GM18861 (cell line): ENCODE measurements around the gene TP73.

ENCODE experiments used
- ATAC-seq: cut with Tn5 transposase; IDR thresholded peaks from one replicate; pipeline ENCODE4 v1.9.1; 2021; ENCODE audit not compliant: unreplicated experiment

TP73 gene

DNA sequence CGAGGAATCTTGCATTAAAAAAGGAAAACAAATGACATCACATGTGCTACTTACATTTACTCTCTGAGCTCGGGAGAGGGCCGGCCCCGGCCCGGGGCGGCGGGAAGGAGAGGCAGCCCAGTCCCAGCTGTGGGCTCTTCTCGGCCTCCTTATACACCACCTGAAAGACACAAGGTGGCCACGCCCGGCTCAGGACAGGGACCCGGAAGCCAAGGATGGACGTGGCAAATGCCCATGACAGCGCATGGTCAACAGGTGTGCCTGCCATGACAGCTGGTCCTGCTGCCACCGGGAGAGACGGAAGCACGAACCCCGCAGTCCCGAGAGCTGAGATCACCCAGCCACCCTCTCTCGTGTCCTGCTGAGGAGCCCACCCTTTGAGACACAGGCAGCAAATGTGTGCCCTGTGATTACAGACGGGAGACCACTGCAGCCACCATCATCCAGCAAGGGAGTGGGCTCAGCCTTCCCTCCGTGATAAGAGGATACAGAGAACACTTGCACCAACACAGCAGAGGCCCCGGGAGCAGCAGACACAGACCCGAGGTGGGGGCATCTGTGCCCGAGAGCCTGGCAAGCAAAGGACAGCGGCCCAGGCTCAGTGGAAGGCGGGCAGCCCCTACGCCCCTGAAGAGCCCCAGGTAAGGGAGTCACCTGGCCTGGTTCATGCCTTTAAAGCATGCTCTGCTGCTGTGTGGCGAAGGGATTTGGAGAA is 18.8 kb upstream of the TP73 start:
- ATAC-seq, result no peak

DNA sequence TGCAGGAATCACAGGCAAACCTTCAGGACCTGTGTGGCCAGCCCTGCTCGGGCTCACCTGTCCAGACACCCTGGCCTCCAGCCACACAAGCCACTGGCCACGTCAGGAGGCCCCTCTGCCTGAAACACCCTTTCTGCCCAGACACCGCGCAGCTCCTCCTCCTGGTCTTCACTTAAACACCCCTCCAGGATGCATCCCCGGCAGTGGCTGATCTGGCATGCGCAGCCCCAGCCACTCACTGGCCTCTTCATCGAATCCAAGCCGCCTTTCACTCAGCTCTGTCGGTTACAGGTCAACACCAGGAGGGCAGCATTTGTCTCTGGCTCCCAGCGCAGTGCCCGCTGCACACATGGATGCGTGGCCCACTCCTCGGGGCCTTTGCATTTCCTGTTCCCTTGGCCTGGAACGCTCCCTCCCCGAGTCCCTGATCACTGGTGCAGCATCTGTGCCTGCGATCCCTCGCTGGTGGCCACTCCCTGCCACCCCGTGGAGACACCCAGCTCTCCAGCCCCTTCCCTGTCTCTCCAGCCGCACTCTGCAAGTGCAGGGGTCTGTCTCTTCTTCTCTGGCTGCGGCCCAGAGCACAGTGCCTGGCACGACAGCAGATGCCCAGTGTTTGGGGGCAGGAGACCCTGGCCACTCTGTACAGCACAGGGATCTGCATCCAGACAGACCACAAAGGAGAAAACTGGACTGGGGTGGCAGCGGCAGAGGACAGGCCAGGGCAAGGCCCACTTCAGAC is 18.1 kb upstream of the TP73 start:
- no peak for ATAC-seq

DNA sequence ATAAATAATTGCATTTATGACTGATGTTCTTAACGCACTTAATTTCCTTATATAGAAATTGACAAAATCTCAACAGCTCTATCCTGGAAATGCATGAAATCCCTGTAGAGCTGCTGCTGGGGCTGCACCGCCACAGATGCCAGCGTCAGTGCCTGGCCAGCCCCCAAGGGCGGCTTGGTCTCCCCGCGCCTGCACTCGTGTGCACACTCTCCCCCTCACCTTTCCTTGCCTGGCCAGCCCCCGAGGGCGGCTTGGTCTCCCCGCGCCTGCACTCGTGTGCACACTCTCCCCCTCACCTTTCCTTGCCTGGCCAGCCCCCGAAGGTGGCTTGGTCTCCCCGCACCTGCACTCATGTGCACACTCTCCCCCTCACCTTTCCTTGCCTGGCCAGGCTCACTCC is 16.2 kb upstream of the TP73 start:
- ATAC-seq, result no peak

DNA sequence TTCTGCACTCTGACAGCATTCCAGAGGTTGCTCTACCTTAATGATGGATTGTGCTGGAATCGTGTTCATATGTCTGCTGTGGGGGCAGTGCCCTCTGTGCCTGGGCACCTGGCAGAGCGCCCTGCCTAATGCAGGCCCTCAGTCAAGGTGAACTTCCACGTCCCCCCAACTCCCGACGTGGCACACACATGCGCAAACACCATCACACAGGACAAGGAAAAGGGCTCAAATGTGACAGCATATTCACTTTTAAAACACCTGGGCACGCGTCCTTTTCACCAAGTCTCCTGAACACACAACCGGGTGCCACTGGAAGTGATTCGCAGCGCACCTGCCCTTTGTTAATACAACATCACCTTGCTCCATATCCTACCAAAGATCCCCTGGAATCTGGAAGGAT is 15.8 kb upstream of the TP73 start:
- no peak for ATAC-seq

DNA sequence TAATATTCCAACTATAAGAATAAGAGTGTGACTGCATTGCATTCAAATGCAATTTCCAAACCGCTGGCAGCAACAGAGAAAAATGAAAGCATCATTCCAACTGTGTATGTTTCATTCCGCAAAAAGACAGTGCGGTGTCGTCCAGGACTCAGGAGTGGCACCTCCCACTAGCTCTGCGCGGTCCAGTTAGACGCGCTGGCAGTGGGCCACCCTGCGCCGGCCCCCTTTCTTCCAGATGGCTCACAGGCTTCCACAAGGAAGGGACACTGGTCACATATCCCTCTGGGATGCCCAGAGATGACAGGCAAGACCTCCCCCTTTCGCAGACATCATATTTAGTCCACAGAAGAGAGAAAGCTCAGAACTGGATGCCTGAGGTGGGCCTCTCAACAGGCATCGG is 14.3 kb upstream of the TP73 start:
- no peak for ATAC-seq

DNA sequence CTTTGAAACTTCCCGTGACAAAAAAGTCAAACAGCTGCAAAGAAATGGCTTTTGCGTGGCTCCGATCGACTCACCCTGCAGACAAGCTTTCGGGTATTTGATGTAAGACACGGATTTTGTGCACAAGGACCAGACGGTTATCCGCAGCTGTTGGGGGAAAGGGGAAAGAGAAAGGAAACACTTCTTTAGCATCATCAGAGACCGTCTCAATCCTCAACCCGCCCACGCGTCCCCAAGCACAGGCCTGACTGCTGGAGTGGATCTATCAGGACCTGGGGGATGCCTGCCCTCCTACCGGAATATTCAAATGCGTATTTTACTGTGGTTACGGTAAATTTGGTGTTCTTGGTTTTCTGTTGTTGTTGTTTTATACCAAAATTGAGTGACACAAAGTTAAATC is 13.6 kb upstream of the TP73 start:
- ATAC-seq, result no peak

DNA sequence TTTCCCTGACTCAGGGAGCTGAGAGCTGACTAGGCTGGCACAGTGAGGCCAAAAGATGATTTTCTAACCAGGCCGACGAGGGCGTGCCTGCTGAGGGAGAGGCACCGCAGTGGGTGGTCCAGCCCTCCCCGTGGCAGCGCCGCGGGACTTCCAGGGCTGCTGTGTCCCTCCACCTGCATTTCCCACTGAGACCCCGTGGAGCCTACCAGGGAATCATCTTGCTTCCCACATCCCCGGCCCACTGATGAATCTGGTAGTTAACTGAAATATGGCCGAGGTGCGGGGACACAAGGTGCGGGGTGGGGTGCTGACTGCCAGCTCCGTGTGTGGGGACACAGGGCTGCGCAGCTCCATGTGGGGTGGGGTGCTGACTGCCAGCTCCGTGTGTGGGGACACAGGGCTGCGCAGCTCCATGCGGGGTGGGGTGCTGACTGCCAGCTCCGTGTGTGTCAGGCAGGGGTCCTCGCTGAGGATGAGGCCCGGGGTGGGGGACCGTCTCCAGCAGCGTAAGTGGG is 12.9 kb upstream of the TP73 start:
- no peak for ATAC-seq

DNA sequence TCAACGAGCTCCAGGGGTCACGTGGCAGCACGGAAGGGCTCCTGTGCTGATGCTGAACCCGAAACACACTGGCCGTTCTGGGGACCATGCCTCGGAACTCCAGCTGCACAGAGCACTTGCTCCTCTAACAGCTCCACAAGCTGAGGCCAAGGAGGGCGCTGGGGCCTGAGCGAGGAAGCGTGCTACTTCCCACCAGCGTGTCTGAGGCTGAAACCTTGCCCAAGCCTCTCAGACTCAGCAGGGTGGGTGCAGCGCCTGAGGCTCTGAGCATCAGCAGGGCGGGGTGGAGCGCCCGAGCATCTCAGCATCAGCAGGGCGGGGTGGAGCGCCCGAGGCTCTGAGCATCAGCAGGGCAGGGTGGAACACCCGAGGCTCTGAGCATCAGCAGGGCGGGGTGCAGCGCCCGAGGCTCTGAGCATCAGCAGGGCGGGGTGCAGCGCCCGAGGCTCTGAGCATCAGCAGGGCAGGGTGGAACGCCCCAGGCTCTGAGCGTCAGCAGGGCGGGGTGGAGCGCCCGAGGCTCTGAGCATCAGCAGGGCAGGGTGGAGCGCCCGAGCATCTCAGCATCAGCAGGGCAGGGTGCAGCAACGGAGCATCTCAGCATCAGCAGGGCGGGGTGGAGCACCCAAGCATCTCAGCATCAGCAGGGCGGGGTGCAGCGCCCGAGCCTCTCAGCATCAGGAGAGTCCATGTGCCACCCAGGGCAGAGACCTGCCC is 12.0 kb upstream of the TP73 start:
- no peak for ATAC-seq

DNA sequence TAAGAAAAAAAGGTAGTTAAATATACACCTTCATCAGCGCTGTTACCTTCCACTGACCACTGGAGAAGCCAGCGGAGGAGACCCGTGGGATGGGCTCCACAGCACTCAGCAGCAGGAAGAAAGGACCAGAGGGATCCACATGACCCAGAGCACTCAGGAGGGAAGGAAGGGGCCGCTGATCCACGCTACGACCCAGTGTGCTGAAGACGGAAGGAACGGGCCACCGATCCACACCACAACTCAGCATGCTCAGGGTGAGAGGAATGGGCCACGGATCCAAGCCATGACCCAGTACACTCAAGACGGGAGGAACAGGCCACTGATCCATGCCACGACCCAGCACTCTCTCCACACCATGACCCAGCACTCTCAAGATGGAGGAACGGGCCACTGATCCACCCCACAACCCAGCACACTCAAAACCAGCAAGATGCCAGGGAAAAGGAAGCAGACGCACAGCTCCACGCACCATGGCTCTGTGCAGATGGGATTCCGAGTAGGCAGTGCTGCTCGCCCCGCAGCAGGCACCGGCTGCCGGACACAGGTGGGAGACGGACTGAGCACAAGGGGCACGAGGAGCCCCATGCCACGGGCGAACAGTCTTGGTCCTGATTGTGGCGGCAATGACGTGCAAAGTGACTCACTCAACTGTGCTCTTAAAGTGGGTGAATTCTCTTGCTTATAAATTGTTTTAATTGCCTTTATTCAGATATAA is 11.1 kb upstream of the TP73 start:
- no peak for ATAC-seq

GRCh38 chr1:3641816-3642215 is 10.5 kb upstream of the TP73 start:
- ATAC-seq, result no peak

GRCh38 chr1:3642919-3643675 is 9.2 kb upstream of the TP73 start:
- ATAC-seq, result no peak

- no peak for ATAC-seq
Measured at GRCh38 chr1:3644273-3644672, 8.0 kb upstream of the TP73 start.

- no peak for ATAC-seq
Measured at GRCh38 chr1:3645247-3645646, 7.1 kb upstream of the TP73 start.

DNA sequence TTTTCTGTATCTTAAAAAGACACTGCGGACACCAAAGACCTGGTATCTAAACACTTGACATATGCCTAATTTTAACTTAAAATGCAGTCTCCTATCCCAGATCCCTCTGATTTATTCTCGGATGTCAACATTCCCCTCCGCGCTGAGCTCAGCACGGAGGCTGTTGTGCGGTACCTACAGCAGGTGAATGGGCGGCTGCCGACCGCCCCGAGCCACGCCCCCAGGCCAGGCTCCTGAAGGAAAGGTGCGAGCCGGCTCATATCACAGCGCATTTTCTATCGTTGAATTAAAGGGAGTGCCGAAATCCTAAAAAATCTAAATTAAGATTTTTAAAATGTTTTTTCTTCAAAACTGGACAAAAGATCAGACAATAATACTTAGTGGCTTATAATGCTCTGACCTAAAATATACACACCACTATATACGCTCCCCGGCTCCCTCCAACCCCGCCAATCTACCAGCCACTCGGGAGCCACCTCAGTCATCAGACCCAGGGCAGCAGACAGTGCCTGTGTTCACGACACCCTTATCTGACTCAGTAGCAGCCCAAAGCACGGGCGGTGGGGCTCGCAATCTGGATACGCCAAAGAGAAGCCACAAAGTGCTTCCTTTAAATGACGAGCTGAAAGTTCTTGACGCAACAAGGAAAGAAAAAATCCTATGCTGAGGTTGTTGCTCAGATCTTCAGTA is 6.5 kb upstream of the TP73 start:
- ATAC-seq, result no peak

DNA sequence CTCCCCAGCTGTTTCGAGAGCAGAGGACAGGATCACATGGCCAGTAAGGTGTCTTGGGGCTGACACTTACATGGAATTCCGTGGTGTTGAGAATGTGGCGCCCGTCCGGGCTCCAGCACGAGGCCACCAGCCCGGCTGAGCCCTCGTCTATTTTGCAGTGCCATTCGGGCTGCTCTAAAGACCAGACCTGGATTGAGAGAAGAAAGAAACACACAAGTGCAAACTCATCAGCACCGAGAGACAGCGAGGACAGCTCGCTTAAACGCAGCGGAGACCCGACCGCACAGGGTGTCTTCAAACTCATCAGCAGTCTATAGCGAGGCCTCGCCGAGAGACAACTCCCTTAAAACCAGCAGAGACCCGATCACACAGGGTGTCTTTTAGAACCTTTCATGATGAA is 5.7 kb upstream of the TP73 start:
- no peak for ATAC-seq

GRCh38 chr1:3649342-3650247 is 2.7 kb upstream of the TP73 start, which contains the start of gene WRAP73:
WRAP73 (minus strand) TSS chr1:3650103; CDS start chr1:3649999, 104 bp downstream.
- peak; percentile 62 for ATAC-seq

- peak; percentile 12 for ATAC-seq
Measured at GRCh38 chr1:3650248-3651025, 1.9 kb upstream of the TP73 start.
